PFSK-1 (cell line): ENCODE measurements around the gene CCS.

ENCODE experiments used
- FOXP2 ChIP-seq: optimal IDR thresholded peaks from 2 replicates; pipeline ENCODE3; 2011; ENCODE audit warnings: borderline replicate concordance, control low read depth, inconsistent platforms; ENCODE audit not compliant: insufficient read depth; ENCODE audit errors: extremely low read length, extremely low read depth
- POLR2AphosphoS5 ChIP-seq: IDR thresholded peaks from 2 replicates; pipeline ENCODE4 v1.6.1; 2012; ENCODE audit warnings: low read depth, mild to moderate bottlenecking, control low read depth, low read length, moderate library complexity
- REST ChIP-seq, 2 experiments: IDR thresholded peaks; 2 replicates each; pipeline versions ENCODE4 v1.6.1 to v1.8.0; 2011 to 2012; ENCODE audit warnings: low read depth in 2 of 2, low read length in 2 of 2, control low read depth in 1 of 2, inconsistent platforms in 1 of 2, mild to moderate bottlenecking in 1 of 2, moderate library complexity in 1 of 2; ENCODE audit not compliant: insufficient read depth in 1 of 2
- SIN3A ChIP-seq: IDR thresholded peaks from 2 replicates; pipeline ENCODE4 v1.6.1; 2012; ENCODE audit warnings: mild to moderate bottlenecking, low read length, moderate library complexity, borderline replicate concordance; ENCODE audit not compliant: insufficient read depth
- TAF1 ChIP-seq: IDR thresholded peaks from 2 replicates; pipeline ENCODE4 v1.6.1; 2012; ENCODE audit warnings: low read length, control low read depth, borderline replicate concordance; ENCODE audit not compliant: insufficient read depth

Gene CCS

GRCh38 chr11:66631883-66632282, 38.9 kb downstream of the CCS start:
- TF ChIP-seq REST (IDR thresholded peaks at IDR 0.05; ENCODE audit: insufficient read depth in 1 of 2, low read depth in 2 of 2, low read length in 2 of 2) (no peak), FOXP2 (no peak), POLR2AphosphoS5 (no peak), TAF1 (no peak), SIN3A (no peak)

- TF ChIP-seq REST (IDR thresholded peaks at IDR 0.05; ENCODE audit: insufficient read depth in 1 of 2, low read depth in 2 of 2, low read length in 2 of 2) (no peak), SIN3A (no peak), TAF1 (no peak), POLR2AphosphoS5 (no peak), FOXP2 (no peak)
Measured at GRCh38 chr11:66632952-66633351, 40.0 kb downstream of the CCS start.

- TF ChIP-seq FOXP2 (no peak), POLR2AphosphoS5 (no peak), SIN3A (no peak), TAF1 (no peak), REST (IDR thresholded peaks at IDR 0.05; ENCODE audit: insufficient read depth in 1 of 2, low read depth in 2 of 2, low read length in 2 of 2) (no peak)
Measured at GRCh38 chr11:66636411-66636810, 43.4 kb downstream of the CCS start.

- no peak for TF ChIP-seq TAF1
- no peak for TF ChIP-seq FOXP2
- TF ChIP-seq REST (IDR thresholded peaks at IDR 0.05; ENCODE audit: insufficient read depth in 1 of 2, low read depth in 2 of 2, low read length in 2 of 2) = no peak
- TF ChIP-seq POLR2AphosphoS5 = no peak
- no peak for TF ChIP-seq SIN3A
Measured at GRCh38 chr11:66637557-66638176, 44.7 kb downstream of the CCS start.
